NCI-H2196 treated with DMSO at 0.1 percent for 48 hours (cell line): ENCODE measurements around the gene CCDC9.
"Not testable (repeated sequence)": the region's sequence is repeated elsewhere in the genome, so short reads cannot be mapped to it uniquely, and the experiment has no call there.

Experiments
- DNase-seq: peaks from one replicate; lab custom pipeline; 2025; ENCODE audit not compliant: unreplicated experiment; lab: John Stamatoyannopoulos, UW

The CCDC9 gene

DNA sequence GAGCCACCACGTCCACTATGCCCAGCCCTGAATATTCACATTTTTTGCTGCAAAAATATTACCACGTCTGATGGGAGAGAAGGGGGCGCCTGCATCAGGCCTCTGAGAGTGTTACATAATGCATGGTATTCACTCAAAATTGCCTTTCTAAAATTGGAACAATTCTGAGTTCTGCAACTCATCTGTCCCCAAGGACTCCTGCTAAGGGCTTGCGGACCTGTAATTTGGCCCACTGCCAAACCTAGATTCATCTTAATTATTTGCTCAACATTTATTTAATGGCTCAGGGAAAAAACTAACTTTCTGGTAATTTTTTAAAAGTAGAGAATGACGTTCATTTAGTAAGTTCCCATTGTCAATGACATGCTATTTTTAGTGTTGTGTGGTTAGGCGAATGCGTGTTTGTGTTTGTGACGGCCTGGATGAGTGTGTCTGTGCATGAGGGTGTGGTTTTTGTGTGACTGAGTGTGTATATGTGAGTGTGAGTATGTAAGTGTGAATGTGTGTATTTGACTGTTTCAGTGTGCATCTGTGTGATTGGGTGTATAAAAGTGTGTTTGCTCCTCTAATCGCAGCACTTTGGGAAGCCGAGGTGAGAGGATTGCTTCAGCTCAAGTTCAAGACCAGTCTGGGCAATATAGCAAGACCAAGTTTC lies 27.2 kb downstream of the CCDC9 start:
- DNase-seq: no peak

DNA sequence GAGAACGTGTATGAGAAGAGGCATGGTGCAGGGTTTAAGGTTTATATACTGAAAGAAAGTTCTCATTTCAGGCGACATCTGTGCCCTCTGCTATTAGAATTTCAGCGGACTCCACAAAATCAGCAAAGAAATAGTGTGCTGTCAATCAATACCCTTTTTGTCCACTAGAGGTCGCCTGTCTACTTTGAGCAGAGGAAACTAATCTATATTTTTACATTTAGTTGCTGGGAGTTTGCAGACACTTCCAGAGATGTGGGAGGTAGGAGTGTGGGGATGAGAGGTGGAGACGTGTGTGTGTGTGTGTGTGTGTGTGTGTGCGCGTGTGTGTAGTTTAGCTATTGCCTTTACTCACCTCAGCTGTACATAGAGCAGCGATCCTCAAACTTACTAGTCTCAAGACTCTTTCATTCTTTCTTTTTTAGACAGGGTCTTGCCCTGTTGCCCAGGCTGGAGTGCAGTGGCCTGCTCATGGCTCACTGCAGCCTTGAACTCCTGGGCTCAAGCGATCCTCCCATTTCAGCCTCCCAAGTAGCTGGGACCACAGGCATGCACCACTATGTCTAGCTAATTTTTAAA lies 28.1 kb downstream of the CCDC9 start:
- peak; percentile 44 for DNase-seq

DNA sequence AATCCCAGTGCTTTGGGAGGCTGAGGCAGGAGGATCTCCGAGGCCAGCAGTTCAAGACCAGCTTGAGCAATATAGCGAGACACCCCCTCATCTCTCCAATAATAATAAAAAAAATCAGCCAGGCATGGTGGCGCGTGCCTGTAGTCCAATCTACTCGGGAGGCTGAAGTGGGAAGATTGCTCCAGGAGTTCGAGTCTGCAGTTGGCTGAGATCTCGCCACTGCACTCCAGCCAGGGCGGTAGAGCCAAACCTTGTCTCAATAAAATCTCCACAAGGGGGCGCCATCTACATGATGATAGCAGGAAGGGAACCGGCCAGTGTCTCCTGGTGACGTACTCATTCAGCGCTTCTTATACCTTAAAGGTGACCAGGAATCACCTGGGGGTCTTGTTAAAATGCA lies 39.7 kb downstream of the CCDC9 start:
- peak; percentile 80 for DNase-seq

- not testable (repeated sequence) for DNase-seq
These were observed 44.5 kb downstream of the CCDC9 start for GRCh38 chr19:47300867-47301266.

DNA sequence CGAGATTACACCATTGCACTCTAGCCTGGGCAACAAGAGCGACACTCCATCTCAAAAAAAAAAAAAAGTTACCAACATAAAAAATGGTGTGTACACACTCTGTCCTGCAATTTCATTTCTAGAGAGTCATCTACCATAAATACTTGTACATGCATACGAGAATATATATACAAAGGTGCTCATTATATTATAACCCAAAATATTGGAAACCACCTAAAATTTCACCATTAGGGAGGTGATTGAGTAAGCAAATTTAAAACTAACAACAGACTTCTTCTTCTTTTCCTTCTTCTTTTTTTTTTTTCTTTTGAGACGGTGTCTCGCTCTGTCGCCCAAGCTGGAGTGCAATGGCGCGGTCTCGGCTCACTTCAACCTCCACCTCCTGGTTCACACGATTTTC lies 45.9 kb downstream of the CCDC9 start:
- DNase-seq: no peak

DNA sequence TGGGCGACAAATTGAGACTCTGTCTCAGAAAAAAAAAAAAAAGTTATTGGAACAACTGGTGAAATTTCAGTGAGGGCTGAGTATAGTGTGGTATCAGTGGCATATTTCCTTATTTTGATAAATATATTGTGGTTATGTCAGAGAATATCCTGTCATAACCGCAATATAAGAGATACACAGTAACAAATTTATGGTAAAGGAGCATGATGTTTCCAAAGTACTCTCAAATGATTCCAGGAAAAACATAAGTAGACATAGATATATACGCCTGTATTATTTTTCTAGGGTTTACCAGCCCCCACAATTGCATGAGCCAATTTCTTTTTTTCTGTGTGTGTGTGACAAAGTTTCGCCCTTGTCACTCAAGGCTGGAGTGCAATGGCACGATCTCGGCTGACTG lies 47.6 kb downstream of the CCDC9 start:
- DNase-seq: no peak

GRCh38 chr19:47305309-47305751 lies 49.0 kb downstream of the CCDC9 start:
- DNase-seq: peak; percentile 27

GRCh38 chr19:47306303-47306702 lies 50.0 kb downstream of the CCDC9 start:
- DNase-seq: no peak

GRCh38 chr19:47309038-47309437 lies 52.7 kb downstream of the CCDC9 start:
- DNase-seq: no peak

DNA sequence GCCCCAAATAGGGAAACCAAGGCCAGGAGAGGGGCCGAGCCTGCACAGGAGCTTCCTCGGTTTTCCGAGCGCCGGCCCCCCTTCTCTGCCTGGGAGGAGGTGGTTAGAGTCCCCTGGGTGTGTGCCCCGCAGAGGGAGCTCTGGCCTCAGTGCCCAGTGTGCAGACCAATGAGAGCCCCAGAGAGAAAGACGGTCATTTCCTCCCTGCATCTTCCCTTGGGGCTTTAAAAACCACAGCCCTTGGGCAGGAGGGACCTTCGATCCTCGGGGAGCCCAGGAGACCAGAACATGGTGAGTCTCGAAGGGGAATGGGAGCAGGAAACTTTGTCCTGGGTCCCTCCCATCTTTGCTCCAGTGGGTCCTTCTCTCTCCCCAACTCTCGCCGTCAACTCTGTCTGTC lies 53.3 kb downstream of the CCDC9 start, which contains the start of gene C5AR1:
Gene C5AR1 (plus strand): TSS at position 254 of the 400 bp plus-strand sequence. CDS start 35 bp downstream, at position 289.
- DNase-seq: no peak

DNA sequence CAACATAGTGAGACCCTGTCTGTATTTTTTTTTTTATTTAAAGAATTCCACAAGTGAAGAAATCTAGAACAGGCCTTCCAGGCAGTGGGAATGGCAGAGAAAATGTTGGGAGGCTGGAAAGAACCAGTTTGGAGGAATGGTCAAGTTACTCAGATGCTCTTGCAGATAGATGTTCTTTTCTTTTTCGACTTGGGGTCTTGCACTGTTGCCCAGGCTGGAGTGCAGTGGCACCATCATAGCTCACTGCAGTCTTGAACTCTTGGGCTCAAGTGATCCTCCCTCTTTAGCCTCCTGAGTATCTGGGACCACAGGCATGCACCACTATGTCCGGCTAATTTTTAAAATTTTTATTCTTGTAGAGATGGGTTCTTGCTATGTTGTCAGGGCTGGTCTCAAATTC lies 54.0 kb downstream of the CCDC9 start:
- DNase-seq: no peak

GRCh38 chr19:47310819-47311218 lies 54.5 kb downstream of the CCDC9 start:
- DNase-seq: no peak

DNA sequence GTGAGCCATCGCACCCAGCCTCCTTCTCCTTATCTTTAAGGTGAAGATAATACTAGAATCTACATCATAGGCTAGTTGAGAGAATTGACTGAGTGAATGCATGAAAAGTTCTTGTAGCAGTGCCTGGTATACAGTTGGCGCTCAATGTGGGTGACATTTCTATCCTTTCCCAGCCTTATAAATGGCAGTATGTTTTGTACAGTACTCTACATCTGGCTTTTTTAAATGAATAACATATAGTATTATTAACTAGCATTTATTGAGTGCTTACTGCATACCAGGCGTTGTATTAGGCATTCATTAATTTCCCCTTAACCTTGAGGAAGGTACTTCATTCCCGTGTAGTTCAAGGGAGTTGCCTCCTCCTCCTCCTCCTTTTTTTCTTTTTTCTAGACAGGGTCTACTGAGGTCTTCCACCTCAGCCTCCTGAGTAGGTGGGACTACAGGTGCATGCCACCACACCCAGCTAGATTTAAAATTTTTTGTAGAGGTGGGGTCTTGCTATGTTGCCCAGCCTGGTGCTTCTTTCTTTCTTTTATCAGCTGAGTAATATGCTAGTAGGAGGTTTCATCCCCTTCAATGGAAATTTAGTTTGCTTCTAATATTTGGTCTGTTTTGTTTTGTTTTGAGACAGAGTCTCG lies 56.2 kb downstream of the CCDC9 start:
- no peak for DNase-seq

DNA sequence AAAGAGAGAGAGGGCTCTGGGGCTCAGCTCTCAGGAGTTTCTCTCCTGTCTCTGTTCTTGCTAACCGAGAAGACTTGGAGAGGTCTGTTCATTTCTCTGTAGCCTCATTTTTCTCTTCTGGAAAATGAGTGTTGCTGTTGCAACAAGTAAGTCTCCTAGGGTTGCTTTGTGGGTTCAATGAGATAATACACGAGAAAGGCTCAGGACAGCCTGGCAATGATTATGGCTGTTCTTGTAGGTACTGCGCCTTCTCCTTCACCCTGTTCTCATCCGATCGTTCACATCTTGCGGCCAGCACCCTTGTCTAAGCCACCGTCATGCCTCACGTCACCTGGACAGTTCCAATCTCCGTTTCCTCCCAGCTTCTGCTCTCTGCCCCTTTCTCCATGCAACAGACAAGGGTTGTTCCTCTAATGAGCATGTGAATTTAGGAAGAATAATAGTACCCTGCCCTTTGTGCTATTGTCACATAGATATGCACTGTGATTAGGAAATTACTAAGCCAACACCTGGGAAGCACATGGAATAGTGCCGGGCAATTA lies 57.5 kb downstream of the CCDC9 start:
- DNase-seq: no peak

DNA sequence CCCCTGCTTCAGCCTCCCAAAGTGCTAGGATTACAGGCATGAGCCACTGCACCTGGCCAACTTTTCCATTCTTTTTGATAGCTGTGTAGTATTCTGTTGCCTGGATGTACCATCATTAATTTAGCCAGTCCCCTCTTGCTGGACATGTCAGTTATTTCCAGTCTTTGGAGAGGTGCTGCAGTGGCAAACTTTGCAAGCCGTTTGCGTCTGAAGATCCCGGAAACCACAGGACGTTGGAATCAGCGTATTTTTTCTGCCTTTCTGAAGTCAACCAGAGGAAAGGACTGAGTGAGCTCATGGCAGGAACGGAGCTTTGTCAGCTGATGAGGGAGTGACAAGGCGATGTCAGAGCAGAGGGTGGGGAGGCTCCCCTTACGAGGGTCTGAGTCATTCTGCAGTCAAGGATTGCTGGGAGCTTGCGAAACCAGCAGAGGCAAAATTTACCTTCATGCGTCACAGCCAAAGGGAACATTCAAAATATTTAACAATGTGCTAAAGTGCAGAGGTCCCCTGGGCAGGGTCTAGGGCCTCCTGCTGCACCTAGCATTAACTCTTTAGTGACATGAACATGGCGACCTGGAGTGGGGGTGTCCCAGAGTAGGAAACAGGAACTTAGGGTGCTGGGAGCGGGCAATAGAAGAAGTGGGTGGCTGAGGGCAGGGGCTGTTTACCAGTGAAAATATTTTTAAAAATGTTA lies 58.9 kb downstream of the CCDC9 start:
- no peak for DNase-seq

DNA sequence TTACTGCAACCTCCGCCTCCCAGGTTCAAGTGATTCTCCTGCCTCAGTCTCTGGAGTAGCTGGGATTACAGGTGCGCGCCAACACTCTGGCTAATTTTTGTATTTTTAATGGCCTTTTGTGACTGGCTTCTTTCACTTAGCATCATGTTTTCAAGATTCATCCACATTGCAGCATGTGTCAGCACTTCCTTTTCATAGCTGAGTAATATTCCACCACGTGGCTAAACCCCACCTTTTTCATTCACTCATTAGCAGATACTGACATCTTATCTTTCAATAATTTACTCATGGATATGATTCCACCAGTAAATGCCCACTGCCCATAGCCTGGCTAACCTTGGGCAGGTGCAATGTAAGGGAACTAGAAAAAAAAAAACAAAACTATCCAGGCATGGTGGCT lies 60.2 kb downstream of the CCDC9 start:
- no peak for DNase-seq

DNA sequence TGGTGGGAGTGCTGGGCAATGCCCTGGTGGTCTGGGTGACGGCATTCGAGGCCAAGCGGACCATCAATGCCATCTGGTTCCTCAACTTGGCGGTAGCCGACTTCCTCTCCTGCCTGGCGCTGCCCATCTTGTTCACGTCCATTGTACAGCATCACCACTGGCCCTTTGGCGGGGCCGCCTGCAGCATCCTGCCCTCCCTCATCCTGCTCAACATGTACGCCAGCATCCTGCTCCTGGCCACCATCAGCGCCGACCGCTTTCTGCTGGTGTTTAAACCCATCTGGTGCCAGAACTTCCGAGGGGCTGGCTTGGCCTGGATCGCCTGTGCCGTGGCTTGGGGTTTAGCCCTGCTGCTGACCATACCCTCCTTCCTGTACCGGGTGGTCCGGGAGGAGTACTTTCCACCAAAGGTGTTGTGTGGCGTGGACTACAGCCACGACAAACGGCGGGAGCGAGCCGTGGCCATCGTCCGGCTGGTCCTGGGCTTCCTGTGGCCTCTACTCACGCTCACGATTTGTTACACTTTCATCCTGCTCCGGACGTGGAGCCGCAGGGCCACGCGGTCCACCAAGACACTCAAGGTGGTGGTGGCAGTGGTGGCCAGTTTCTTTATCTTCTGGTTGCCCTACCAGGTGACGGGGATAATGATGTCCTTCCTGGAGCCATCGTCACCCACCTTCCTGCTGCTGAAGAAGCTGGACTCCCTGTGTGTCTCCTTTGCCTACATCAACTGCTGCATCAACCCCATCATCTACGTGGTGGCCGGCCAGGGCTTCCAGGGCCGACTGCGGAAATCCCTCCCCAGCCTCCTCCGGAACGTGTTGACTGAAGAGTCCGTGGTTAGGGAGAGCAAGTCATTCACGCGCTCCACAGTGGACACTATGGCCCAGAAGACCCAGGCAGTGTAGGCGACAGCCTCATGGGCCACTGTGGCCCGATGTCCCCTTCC lies 63.9 kb downstream of the CCDC9 start:
- no peak for DNase-seq
